ENCODE measurements around the gene HSPA1B. TPM values are rescaled to one million over a fixed set of nuclear protein-coding genes. Genes with fewer than 3 reads are reported as not detected.

The HSPA1B gene
- total RNA-seq, 1 experiment from 2014 or later: 214 TPM

DNA sequence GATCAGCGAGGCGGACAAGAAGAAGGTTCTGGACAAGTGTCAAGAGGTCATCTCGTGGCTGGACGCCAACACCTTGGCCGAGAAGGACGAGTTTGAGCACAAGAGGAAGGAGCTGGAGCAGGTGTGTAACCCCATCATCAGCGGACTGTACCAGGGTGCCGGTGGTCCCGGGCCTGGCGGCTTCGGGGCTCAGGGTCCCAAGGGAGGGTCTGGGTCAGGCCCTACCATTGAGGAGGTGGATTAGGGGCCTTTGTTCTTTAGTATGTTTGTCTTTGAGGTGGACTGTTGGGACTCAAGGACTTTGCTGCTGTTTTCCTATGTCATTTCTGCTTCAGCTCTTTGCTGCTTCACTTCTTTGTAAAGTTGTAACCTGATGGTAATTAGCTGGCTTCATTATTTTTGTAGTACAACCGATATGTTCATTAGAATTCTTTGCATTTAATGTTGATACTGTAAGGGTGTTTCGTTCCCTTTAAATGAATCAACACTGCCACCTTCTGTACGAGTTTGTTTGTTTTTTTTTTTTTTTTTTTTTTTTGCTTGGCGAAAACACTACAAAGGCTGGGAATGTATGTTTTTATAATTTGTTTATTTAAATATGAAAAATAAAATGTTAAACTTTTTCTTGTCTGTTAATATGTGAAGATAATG is 2.2 kb downstream of the HSPA1B start:
- Histone ChIP-seq H3K9me2 (ENCODE audit: insufficient read depth) (no peaks in the 10 kb centered on the region), H2AFZ (ENCODE audit: low read depth, low read length, poor library complexity, severe bottlenecking) (no peak overlapping the region), H3K9me3 (ENCODE audit: control insufficient read depth in 1 of 2, insufficient read depth in 1 of 2, low read depth in 1 of 2, low read length in 2 of 2) (no peaks in the 10 kb centered on the region), H3K4me3 (replicated peaks in 1 of 2; ENCODE audit: low read depth in 1 of 2, low read length in 2 of 2) (peak overlapping the region; percentile 50 to 57), H3K4me2 (ENCODE audit: low read length) (peak overlapping the region; percentile 77), H3K27me3 (ENCODE audit: insufficient read depth, low read length) (no peaks in the 10 kb centered on the region), H4K20me1 (ENCODE audit: insufficient read depth) (peaks cover 4% of the 10 kb centered on the region; the same call in 1 of the 2 replicates), H3K4me1 (ENCODE audit: control insufficient read depth in 1 of 2, insufficient read depth in 2 of 2, low read length in 2 of 2) (peaks cover 28 to 61% of the 10 kb centered on the region in 2 experiments), H3K79me2 (ENCODE audit: insufficient read depth, low read length) (peaks cover 31% of the 10 kb centered on the region), H3K9ac (ENCODE audit: low read length) (peak overlapping the region; percentile 46), H3K27ac (ENCODE audit: low read depth, low read length) (peak overlapping the region; percentile 17), H3K36me3 (ENCODE audit: control insufficient read depth in 1 of 2, insufficient read depth in 2 of 2, low read length in 2 of 2) (no peaks in the 10 kb centered on the region; a peak in 1 of 4 replicates)
- no peak for DNase-seq (ENCODE audit: low read depth, low spot score)
- POLR2A ChIA-PET: interaction anchor here (0.7 to 2.4 kb wide), 12 partner anchors 23 to 147 kb away, joined by 3 to 9 read pairs (median 4); partner anchors contain the start of genes LSM2, NEU1 and VARS1
- intact Hi-C loops (cut with micrococcal nuclease): loop anchor here (5.0 to 10.0 kb wide), 2 partner anchors 92 to 285 kb away; partner anchors contain the start of genes ATP6V1G2, CLIC1, DDX39B and NFKBIL1
- RAD21 ChIA-PET (ENCODE audit: low non-redundant PET in 1 of 2, low total read pairs in 2 of 2, uncharacterized antibody in 2 of 2, unreplicated experiment in 2 of 2): interaction anchor here (0.7 to 0.8 kb wide), 5 partner anchors 57 to 128 kb away, joined by 3 to 8 read pairs (median 6); no protein-coding TSS in a partner anchor
- no TSS peak for BruUV-seq (replicated peaks)
- no peak for ATAC-seq
- TF ChIP-seq, protein P1, sequence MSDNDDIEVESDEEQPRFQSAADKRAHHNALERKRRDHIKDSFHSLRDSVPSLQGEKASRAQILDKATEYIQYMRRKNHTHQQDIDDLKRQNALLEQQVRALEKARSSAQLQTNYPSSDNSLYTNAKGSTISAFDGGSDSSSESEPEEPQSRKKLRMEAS (IDR thresholded peaks at IDR 0.05): no peak
- TF ChIP-seq, protein P2, sequence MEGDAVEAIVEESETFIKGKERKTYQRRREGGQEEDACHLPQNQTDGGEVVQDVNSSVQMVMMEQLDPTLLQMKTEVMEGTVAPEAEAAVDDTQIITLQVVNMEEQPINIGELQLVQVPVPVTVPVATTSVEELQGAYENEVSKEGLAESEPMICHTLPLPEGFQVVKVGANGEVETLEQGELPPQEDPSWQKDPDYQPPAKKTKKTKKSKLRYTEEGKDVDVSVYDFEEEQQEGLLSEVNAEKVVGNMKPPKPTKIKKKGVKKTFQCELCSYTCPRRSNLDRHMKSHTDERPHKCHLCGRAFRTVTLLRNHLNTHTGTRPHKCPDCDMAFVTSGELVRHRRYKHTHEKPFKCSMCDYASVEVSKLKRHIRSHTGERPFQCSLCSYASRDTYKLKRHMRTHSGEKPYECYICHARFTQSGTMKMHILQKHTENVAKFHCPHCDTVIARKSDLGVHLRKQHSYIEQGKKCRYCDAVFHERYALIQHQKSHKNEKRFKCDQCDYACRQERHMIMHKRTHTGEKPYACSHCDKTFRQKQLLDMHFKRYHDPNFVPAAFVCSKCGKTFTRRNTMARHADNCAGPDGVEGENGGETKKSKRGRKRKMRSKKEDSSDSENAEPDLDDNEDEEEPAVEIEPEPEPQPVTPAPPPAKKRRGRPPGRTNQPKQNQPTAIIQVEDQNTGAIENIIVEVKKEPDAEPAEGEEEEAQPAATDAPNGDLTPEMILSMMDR (IDR thresholded peaks at IDR 0.05 in 2 of 3, conservative IDR thresholded peaks at IDR 0.05 in 1 of 3; ENCODE audit: borderline replicate concordance in 1 of 3, insufficient read depth in 1 of 3, low read depth in 2 of 3, low read length in 2 of 3): peak in 1 of 3 experiments; percentile 52; a peak in 2 of 6 replicates
- TF ChIP-seq, protein P3, sequence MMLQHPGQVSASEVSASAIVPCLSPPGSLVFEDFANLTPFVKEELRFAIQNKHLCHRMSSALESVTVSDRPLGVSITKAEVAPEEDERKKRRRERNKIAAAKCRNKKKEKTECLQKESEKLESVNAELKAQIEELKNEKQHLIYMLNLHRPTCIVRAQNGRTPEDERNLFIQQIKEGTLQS (IDR thresholded peaks at IDR 0.05): no peak
- CTCF ChIA-PET: interaction anchor here (0.6 to 2.6 kb wide), 11 partner anchors 23 to 1319 kb away, joined by 3 to 12 read pairs (median 5); partner anchors contain the start of genes LSM2, LY6G5C and LY6G6D
